Thyroid gland (tissue), 4 donors: ENCODE results near the gene PDE11A. TPM values are rescaled to one million over a fixed set of nuclear protein-coding genes. Genes with fewer than 3 reads are reported as not detected.

Experiments used
- DNase-seq, 2 donors: peaks; one replicate each; pipeline ENCODE4 v3.0.0-alpha.2; 2019
- H3K27ac ChIP-seq, 3 donors: fragments of 200-600 bp; sonication (generic); 1 replicate in 2 of 3; 2 replicates in 1 of 3; pipeline ENCODE4 v1.5.1; 2016 to 2019; ENCODE audit warnings: mild to moderate bottlenecking in 1 of 3, moderate library complexity in 1 of 3
- H3K27me3 ChIP-seq: fragments of 200-600 bp; sonication (generic); one replicate; pipeline ENCODE4 v1.5.1; 2019
- H3K36me3 ChIP-seq, 2 donors: fragments of 200-600 bp; sonication (generic); one replicate each; pipeline ENCODE4 v1.5.1; 2016 to 2019
- H3K4me1 ChIP-seq, 2 donors: fragments of 200-600 bp; sonication (generic); one replicate each; pipeline ENCODE4 v1.5.1; 2017 to 2019
- H3K4me3 ChIP-seq, 3 donors: fragments of 200-600 bp; sonication (generic); replicated peaks in 1 of 3; 1 replicate in 2 of 3; 2 replicates in 1 of 3; pipeline ENCODE4 v1.5.1; 2016; ENCODE audit warnings: mild to moderate bottlenecking in 1 of 3
- H3K9me3 ChIP-seq: fragments of 200-600 bp; sonication (generic); one replicate; pipeline ENCODE4 v1.5.1; 2017
- POLR2A ChIP-seq, 2 donors: fragments of 450-650 bp; IDR thresholded peaks; one replicate each; pipeline ENCODE4 v1.6.1; 2017; ENCODE audit warnings: antibody characterized with exemption in 2 of 2, mild to moderate bottlenecking in 2 of 2, moderate library complexity in 1 of 2
- WGBS, 2 donors: methylation state at CpG; one replicate each; pipeline ENCODE4 v1.1.5; 2017; 5-methylcytosine and 5-hydroxymethylcytosine counted together
- intact Hi-C: fragments of 100-400 bp; cut with DNase I; formaldehyde crosslinking; loops from one replicate; pipeline ENCODE4 v1.15.1; 2023
- total RNA-seq, 4 donors: library from RNA; depleted of rRNA; stranded (reverse); fragments of >200 nt; gene quantifications; one replicate each; pipeline ENCODE4 v1.2.3, GENCODE V29; 2016
- TF ChIP-seq, protein P1 (sequence below), 6 experiments: fragments of 200-600 bp in 3 of 6; fragments of 450-650 bp in 3 of 6; sonication (generic) in 3 of 6; IDR thresholded peaks; one replicate each; pipeline ENCODE4 v1.5.1; 2016 to 2019; ENCODE audit warnings: antibody characterized with exemption in 6 of 6, mild to moderate bottlenecking in 2 of 6, inconsistent platforms in 1 of 6, moderate library complexity in 1 of 6

Gene PDE11A
- total RNA-seq, 4 donors from 2014 or later = 2.2 to 4.0 (median 3.0) TPM

DNA sequence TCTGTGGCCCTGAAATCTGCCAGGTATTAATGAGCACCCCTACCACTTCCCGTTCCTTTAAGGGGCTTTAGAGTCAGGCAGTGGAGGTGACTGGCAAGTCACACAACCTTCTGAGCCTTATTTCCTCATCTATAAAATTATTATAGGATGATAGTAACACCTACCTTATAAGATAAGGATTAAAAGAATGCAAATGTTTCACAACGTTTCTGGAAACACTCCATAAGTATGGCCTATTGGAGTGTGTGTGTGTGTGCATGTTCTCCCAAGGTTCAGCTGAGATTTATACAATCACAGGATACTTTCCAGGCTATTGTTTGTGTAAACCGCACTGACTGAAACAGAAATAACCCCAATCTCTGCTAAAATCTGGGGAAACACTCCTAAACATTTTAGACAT is 176.0 kb downstream of the PDE11A start:
- no peaks in the 10 kb centered on the region for H3K4me1 ChIP-seq
- H3K27me3 ChIP-seq = no peaks in the 10 kb centered on the region
- intact Hi-C loops = no loop called here
- H3K9me3 ChIP-seq = no peaks in the 10 kb centered on the region
- H3K36me3 ChIP-seq = no peaks in the 10 kb centered on the region
- TF ChIP-seq POLR2A (IDR thresholded peaks at IDR 0.05) = no peak
- TF ChIP-seq, protein P1, sequence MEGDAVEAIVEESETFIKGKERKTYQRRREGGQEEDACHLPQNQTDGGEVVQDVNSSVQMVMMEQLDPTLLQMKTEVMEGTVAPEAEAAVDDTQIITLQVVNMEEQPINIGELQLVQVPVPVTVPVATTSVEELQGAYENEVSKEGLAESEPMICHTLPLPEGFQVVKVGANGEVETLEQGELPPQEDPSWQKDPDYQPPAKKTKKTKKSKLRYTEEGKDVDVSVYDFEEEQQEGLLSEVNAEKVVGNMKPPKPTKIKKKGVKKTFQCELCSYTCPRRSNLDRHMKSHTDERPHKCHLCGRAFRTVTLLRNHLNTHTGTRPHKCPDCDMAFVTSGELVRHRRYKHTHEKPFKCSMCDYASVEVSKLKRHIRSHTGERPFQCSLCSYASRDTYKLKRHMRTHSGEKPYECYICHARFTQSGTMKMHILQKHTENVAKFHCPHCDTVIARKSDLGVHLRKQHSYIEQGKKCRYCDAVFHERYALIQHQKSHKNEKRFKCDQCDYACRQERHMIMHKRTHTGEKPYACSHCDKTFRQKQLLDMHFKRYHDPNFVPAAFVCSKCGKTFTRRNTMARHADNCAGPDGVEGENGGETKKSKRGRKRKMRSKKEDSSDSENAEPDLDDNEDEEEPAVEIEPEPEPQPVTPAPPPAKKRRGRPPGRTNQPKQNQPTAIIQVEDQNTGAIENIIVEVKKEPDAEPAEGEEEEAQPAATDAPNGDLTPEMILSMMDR (IDR thresholded peaks at IDR 0.05) = no peak
- no peak overlapping the region for H3K4me3 ChIP-seq
- whole genome bisulfite sequencing, 2 donors = 52 to 62% methylated on average over 3 of the region's 3 CpGs
- no peak overlapping the region for H3K27ac ChIP-seq
- DNase-seq = no peak

DNA sequence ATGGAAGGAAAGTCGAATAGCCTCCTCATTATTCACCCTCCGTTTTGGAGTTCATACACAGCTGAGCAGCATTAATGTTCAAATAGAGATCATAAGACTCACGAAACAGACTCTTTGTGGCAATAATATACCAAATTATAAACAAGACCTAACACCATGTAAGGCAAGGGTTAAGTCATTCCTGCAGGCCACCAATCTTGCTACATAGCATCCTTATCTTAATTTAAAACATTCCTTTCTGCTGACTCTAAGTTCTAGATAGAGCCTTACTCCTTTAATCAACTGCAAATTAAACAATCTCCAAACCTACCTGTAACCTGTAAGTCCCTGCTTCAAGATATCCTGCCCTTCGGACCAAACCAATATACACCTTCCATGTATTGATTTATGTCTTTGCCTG is 178.0 kb downstream of the PDE11A start:
- intact Hi-C loops = no loop called here
- Histone ChIP-seq H3K36me3 (no peaks in the 10 kb centered on the region), H3K27ac (no peak overlapping the region), H3K27me3 (no peaks in the 10 kb centered on the region), H3K4me3 (no peak overlapping the region), H3K4me1 (no peaks in the 10 kb centered on the region), H3K9me3 (no peaks in the 10 kb centered on the region)
- TF ChIP-seq, protein P1 (IDR thresholded peaks at IDR 0.05) = no peak
- no peak for TF ChIP-seq POLR2A (IDR thresholded peaks at IDR 0.05)
- no peak for DNase-seq
- 80 to 82% methylated on average over 4 of the region's 4 CpGs for WGBS, 2 donors

DNA sequence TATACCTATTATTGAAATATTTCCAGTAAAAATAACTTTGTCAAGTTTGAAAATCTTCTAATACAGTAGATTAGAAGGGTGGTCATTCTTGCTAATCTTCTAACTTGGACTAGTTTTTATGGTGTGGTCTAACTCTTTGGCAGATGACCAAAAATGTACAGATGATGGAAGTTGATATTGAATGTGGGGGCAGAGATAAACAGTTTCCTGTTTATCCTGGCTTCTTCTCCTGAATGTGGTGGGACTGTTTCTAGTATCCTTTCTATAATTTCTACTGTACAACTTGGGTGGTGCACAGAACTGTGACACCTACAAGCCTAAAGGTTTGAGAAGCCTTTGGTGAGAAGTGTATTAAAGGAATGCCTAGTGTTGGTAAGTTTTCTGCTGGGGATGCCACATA is 178.7 kb downstream of the PDE11A start:
- DNase-seq = no peak
- intact Hi-C loops = no loop called here
- no peaks in the 10 kb centered on the region for H3K4me1 ChIP-seq

DNA sequence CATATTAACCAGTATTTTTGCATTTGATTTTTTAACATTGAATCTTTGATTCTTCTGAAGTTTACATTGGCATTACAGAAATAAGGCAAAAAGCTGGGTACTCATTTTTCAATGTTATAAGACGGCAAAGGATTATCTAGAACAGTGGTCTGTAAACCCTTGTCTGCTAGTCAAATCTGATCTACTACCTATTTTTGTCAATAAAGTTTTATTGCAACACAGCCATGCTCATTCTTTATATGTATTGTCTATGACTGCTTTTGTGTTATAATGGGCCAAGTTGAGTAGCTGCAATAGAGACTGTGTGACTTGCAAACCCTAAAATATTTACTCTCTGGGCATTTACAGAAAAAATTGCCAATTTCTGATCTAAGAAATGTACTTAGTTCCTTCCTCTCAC is 181.0 kb downstream of the PDE11A start:
- no peak for DNase-seq
- Histone ChIP-seq H3K9me3 (no peaks in the 10 kb centered on the region), H3K27ac (no peak overlapping the region), H3K36me3 (no peaks in the 10 kb centered on the region), H3K27me3 (no peaks in the 10 kb centered on the region), H3K4me3 (no peak overlapping the region), H3K4me1 (peaks cover 4 to 6% of the 10 kb centered on the region in 2 donors)
- TF ChIP-seq, protein P1 (IDR thresholded peaks at IDR 0.05) = no peak
- TF ChIP-seq POLR2A (IDR thresholded peaks at IDR 0.05) = no peak
- intact Hi-C loops = no loop called here
- WGBS, 2 donors = 91 to 95% methylated on average over 1 of the region's 1 CpG

More for the DNA sequence above, 178.7 kb downstream of the PDE11A start:
- H3K9me3 ChIP-seq = no peaks in the 10 kb centered on the region
- H3K36me3 ChIP-seq = no peaks in the 10 kb centered on the region
- no peak for TF ChIP-seq POLR2A (IDR thresholded peaks at IDR 0.05)
- TF ChIP-seq, protein P1 (IDR thresholded peaks at IDR 0.05) = no peak
- H3K27ac ChIP-seq = no peak overlapping the region
- no peaks in the 10 kb centered on the region for H3K27me3 ChIP-seq
- no peak overlapping the region for H3K4me3 ChIP-seq

DNA sequence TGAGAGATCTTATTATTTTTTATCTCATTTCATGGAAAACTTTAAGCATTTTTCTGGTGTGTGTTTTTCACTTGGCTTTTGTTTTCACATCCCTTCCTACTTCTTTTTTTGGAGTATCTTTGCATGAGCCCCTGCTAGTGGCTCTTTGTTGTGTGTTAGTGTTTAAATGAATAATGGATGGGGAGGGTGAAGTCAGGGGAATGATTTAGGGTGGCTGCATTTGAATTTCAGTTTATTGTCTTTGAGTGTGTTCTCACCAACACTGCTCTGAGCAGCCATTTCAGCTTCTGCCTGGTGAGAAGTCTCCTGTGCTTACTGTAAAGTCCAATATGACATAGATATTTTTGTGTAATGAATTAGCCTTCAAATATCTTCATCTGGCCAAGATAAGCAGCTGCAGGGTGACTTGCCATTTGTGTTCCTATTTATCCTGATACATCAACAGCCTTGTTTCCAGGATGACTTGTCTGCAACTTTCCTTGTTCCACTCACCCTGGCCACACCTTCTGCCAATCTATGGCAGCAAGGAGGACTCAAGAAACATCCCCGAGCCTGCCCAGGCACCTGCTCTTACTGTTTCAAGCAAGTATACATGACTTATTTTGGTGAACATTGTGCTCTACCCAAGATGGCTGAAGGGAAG is 182.6 kb downstream of the PDE11A start:
- DNase-seq = no peak
- H3K9me3 ChIP-seq = no peaks in the 10 kb centered on the region
- TF ChIP-seq, protein P1 (IDR thresholded peaks at IDR 0.05) = no peak
- intact Hi-C loops = no loop called here
- 78 to 100% methylated on average over 1 of the region's 1 CpG for WGBS, 2 donors
- peaks cover 16 to 19% of the 10 kb centered on the region in 2 donors for H3K4me1 ChIP-seq
- no peak overlapping the region for H3K27ac ChIP-seq
- no peaks in the 10 kb centered on the region for H3K27me3 ChIP-seq
- no peaks in the 10 kb centered on the region for H3K36me3 ChIP-seq
- no peak overlapping the region for H3K4me3 ChIP-seq
